SK-N-SH (cell line): Measurements from ENCODE around the gene GPR55. TPM values are rescaled to one million over a fixed set of nuclear protein-coding genes. Genes with fewer than 3 reads are reported as not detected.

Experiments
- CTCF ChIA-PET: fragments of 300-600, 350-600 bp; formaldehyde crosslinking; extraction: SDS; loops from one replicate; lab custom pipeline; 2021; lab: Yijun Ruan, JAX
- POLR2A ChIA-PET: fragments of 350-600 bp; sonication (Branson Sonifier 250); formaldehyde crosslinking; extraction: SDS; loops from one replicate; lab custom pipeline; 2020; ENCODE audit warnings: antibody characterized with exemption, inconsistent platforms; lab: Yijun Ruan, JAX
- DNase-seq: peaks from one replicate; pipeline ENCODE4 v3.0.0; 2012
- H2AFZ ChIP-seq: fragments of 200-600 bp; sonication (generic); 2 replicates; pipeline ENCODE4 v1.8.1; 2016; ENCODE audit warnings: antibody characterized with exemption, mild to moderate bottlenecking, low read depth
- H3F3A ChIP-seq: fragments of 200-600 bp; sonication (generic); replicated peaks from 2 replicates; pipeline ENCODE3; 2016; ENCODE audit warnings: antibody characterized with exemption, mild to moderate bottlenecking; ENCODE audit not compliant: insufficient read depth
- H3K27ac ChIP-seq, 2 experiments: fragments of 200-500 bp in 1 of 2; fragments of 200-600 bp in 1 of 2; sonication (Bioruptor generic) in 1 of 2; sonication (generic), shearing (Covaris generic) in 1 of 2; 2 replicates each; pipeline versions ENCODE4 v1.5.1 to v1.6.1; 2014 to 2016; ENCODE audit warnings: low read depth in 2 of 2, inconsistent platforms in 1 of 2, low read length in 1 of 2, mild to moderate bottlenecking in 1 of 2, mixed read lengths in 1 of 2
- H3K27me3 ChIP-seq: fragments of 200-600 bp; sonication (generic), shearing (Covaris generic); 2 replicates; pipeline ENCODE4 v1.6.1; 2016; ENCODE audit warnings: mixed run types; ENCODE audit not compliant: insufficient read depth
- H3K36me3 ChIP-seq, 2 experiments: fragments of 200-500 bp in 1 of 2; fragments of 200-600 bp in 1 of 2; sonication (Bioruptor generic) in 1 of 2; sonication (generic) in 1 of 2; replicated peaks in 1 of 2; 2 replicates each; pipeline versions ENCODE3 to v1.5.1; 2014 to 2016; ENCODE audit warnings: low read length in 1 of 2, mild to moderate bottlenecking in 1 of 2; ENCODE audit not compliant: insufficient read depth in 2 of 2, control insufficient read depth in 1 of 2
- H3K4me1 ChIP-seq, 2 experiments: fragments of 200-500 bp in 1 of 2; fragments of 200-600 bp in 1 of 2; sonication (Bioruptor generic) in 1 of 2; sonication (generic), shearing (Covaris generic) in 1 of 2; 2 replicates each; pipeline versions ENCODE4 v1.5.1 to v1.6.1; 2014 to 2016; ENCODE audit warnings: low read depth in 1 of 2, low read length in 1 of 2, mixed run types in 1 of 2; ENCODE audit not compliant: insufficient read depth in 2 of 2, control insufficient read depth in 1 of 2
- H3K4me2 ChIP-seq: fragments of 200-600 bp; sonication (generic), shearing (Covaris generic); 2 replicates; pipeline ENCODE4 v1.6.1; 2017; ENCODE audit warnings: mixed run types
- H3K4me3 ChIP-seq, 2 experiments: fragments of 200-500 bp in 1 of 2; fragments of 200-600 bp in 1 of 2; sonication (Bioruptor generic) in 1 of 2; sonication (generic), shearing (Covaris generic) in 1 of 2; 2 replicates each; pipeline versions ENCODE4 v1.5.1 to v1.8.1; 2014 to 2016; ENCODE audit warnings: low read depth in 2 of 2, inconsistent platforms in 1 of 2, low read length in 1 of 2, mild to moderate bottlenecking in 1 of 2, mixed read lengths in 1 of 2, moderate library complexity in 1 of 2
- H3K79me2 ChIP-seq: fragments of 200-600 bp; sonication (generic); 2 replicates; pipeline ENCODE4 v1.8.1; 2017; ENCODE audit warnings: mild to moderate bottlenecking; ENCODE audit not compliant: insufficient read depth
- H3K9ac ChIP-seq: fragments of 200-600 bp; sonication (generic); 2 replicates; pipeline ENCODE4 v1.6.1; 2017; ENCODE audit warnings: mixed run types
- H3K9me2 ChIP-seq: fragments of 200-600 bp; sonication (generic); 2 replicates; pipeline ENCODE4 v1.6.1; 2017; ENCODE audit warnings: mixed run types
- H3K9me3 ChIP-seq: fragments of 200-600 bp; sonication (generic); 2 replicates; pipeline ENCODE4 v1.6.1; 2017; ENCODE audit warnings: mixed run types, mild to moderate bottlenecking, moderate library complexity
- H4K20me1 ChIP-seq: fragments of 200-600 bp; sonication (generic); 2 replicates; pipeline ENCODE4 v1.6.1; 2017; ENCODE audit warnings: mild to moderate bottlenecking, mixed run types; ENCODE audit not compliant: insufficient read depth
- CHD2 ChIP-seq: fragments of 150-350 bp; IDR thresholded peaks from 2 replicates; pipeline ENCODE4 v1.6.1; 2018; ENCODE audit warnings: low read length; ENCODE audit not compliant: partially characterized antibody
- EP300 ChIP-seq, 2 experiments: IDR thresholded peaks; 2 replicates each; pipeline versions ENCODE4 v1.4.0 to v1.6.1; 2012; ENCODE audit warnings: borderline replicate concordance in 1 of 2, low read depth in 1 of 2, low read length in 1 of 2
- FOSL2 ChIP-seq: IDR thresholded peaks from 2 replicates; pipeline ENCODE4 v1.4.0; 2012; ENCODE audit warnings: low read depth, mild to moderate bottlenecking, moderate library complexity, borderline replicate concordance
- MEF2A ChIP-seq: IDR thresholded peaks from 2 replicates; pipeline ENCODE4 v1.4.0; 2012; ENCODE audit warnings: low read depth, borderline replicate concordance
- PBX3 ChIP-seq: IDR thresholded peaks from 2 replicates; pipeline ENCODE4; 2012
- POLR2AphosphoS5 ChIP-seq: IDR thresholded peaks from 2 replicates; pipeline ENCODE4 v1.6.1; 2012; ENCODE audit warnings: low read depth, low read length
- RCOR1 ChIP-seq: fragments of 150-350 bp; IDR thresholded peaks from 2 replicates; pipeline ENCODE4 v1.6.1; 2017; ENCODE audit warnings: antibody characterized with exemption, low read length
- SIN3A ChIP-seq: IDR thresholded peaks from 2 replicates; pipeline ENCODE4 v1.6.1; 2012; ENCODE audit warnings: low read depth, mild to moderate bottlenecking, low read length, moderate library complexity, borderline replicate concordance
- TAF1 ChIP-seq: IDR thresholded peaks from 2 replicates; pipeline ENCODE4 v1.6.1; 2012; ENCODE audit warnings: low read depth, mild to moderate bottlenecking, low read length, moderate library complexity, borderline replicate concordance
- USF2 ChIP-seq: fragments of 150-350 bp; IDR thresholded peaks from 2 replicates; pipeline ENCODE4 v1.6.1; 2017; ENCODE audit warnings: antibody characterized with exemption, low read length, low read depth, borderline replicate concordance
- ZBTB33 ChIP-seq: IDR thresholded peaks from 2 replicates; pipeline ENCODE4 v1.4.0; 2012; ENCODE audit warnings: low read depth, borderline replicate concordance
- WGBS: methylation state at CpG from one replicate; pipeline ENCODE4 v1.1.6; 2017; ENCODE audit warnings: low lambda C conversion rate; 5-methylcytosine and 5-hydroxymethylcytosine counted together
- polyA plus RNA-seq, 3 experiments: library from polyadenylated mRNA; depleted of rRNA; stranded (reverse); fragments of >200 nt; gene quantifications; 2 replicates each; pipeline ENCODE4 v1.2.3, GENCODE V29; 2012
- TF ChIP-seq, protein P1 (sequence below): IDR thresholded peaks from 2 replicates; pipeline ENCODE4 v1.6.1; 2012; ENCODE audit warnings: mild to moderate bottlenecking, low read depth, low read length, moderate library complexity
- TF ChIP-seq, protein P2 (sequence below): fragments of 150-350 bp; IDR thresholded peaks from 2 replicates; pipeline ENCODE4 v1.6.1; 2016; ENCODE audit warnings: mild to moderate bottlenecking, low read depth, low read length

Gene GPR55
- polyA plus RNA-seq, 1 of the 3 experiments (the other 2 are of a cell fraction), result not detected

- DNase-seq, result no peak
- POLR2A ChIA-PET, result no interaction called here
- Histone ChIP-seq H3K9me3 (no peaks in the 10 kb centered on the region), H3K9me2 (no peaks in the 10 kb centered on the region), H3K9ac (no peak overlapping the region), H3K79me2 (no peaks in the 10 kb centered on the region), H3K4me1 (no peaks in the 10 kb centered on the region; a peak in 1 of 4 replicates), H3K27me3 (peaks cover 12% of the 10 kb centered on the region; the same call in 1 of the 2 replicates), H3K36me3 (no peaks in the 10 kb centered on the region), H3F3A (no peaks in the 10 kb centered on the region), H3K27ac (no peak overlapping the region), H2AFZ (no peak overlapping the region), H4K20me1 (no peaks in the 10 kb centered on the region), H3K4me3 (no peak overlapping the region), H3K4me2 (no peak overlapping the region)
- TF ChIP-seq, protein P1, sequence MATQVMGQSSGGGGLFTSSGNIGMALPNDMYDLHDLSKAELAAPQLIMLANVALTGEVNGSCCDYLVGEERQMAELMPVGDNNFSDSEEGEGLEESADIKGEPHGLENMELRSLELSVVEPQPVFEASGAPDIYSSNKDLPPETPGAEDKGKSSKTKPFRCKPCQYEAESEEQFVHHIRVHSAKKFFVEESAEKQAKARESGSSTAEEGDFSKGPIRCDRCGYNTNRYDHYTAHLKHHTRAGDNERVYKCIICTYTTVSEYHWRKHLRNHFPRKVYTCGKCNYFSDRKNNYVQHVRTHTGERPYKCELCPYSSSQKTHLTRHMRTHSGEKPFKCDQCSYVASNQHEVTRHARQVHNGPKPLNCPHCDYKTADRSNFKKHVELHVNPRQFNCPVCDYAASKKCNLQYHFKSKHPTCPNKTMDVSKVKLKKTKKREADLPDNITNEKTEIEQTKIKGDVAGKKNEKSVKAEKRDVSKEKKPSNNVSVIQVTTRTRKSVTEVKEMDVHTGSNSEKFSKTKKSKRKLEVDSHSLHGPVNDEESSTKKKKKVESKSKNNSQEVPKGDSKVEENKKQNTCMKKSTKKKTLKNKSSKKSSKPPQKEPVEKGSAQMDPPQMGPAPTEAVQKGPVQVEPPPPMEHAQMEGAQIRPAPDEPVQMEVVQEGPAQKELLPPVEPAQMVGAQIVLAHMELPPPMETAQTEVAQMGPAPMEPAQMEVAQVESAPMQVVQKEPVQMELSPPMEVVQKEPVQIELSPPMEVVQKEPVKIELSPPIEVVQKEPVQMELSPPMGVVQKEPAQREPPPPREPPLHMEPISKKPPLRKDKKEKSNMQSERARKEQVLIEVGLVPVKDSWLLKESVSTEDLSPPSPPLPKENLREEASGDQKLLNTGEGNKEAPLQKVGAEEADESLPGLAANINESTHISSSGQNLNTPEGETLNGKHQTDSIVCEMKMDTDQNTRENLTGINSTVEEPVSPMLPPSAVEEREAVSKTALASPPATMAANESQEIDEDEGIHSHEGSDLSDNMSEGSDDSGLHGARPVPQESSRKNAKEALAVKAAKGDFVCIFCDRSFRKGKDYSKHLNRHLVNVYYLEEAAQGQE, result no peak
- TF ChIP-seq TAF1 (no peak), USF2 (no peak), CHD2 (no peak)
- CTCF ChIA-PET, result interaction anchor here (0.6 to 1.5 kb wide), 7 partner anchors 8 to 298 kb away, joined by 3 to 4 read pairs (median 3); no protein-coding TSS in a partner anchor
- WGBS, result 59% methylated on average over 16 of the region's 19 CpGs
Observed at GRCh38 chr2:230893841-230894781, 30.9 kb downstream of the GPR55 start.

DNA sequence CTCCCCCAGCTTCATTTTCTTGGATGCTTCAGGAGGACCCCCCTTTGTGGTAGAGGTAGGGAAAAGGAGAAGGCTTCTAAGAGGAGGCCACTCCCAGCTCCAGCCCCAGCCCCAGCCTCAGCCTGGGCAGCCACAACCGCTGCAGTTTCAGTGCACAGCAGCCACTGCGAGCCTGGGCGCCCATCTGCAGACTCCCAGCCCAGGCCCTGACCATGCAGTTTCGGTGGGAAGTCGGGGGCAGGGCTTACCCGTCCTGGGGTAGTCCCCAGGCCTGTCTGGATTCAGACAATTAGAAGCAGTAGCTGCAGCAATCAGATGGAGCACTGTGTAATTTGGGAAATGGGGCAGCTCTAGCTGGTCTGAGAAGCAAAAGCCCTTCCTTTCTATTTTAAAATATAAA is 31.7 kb downstream of the GPR55 start:
- Histone ChIP-seq H3K9me2 (no peaks in the 10 kb centered on the region), H3K27ac (no peak overlapping the region; a peak in 1 of 4 replicates), H3F3A (no peaks in the 10 kb centered on the region), H3K27me3 (peaks cover 8% of the 10 kb centered on the region; the same call in 1 of the 2 replicates), H3K36me3 (no peaks in the 10 kb centered on the region), H2AFZ (no peak overlapping the region), H3K4me2 (no peak overlapping the region), H3K9ac (no peak overlapping the region), H4K20me1 (no peaks in the 10 kb centered on the region), H3K79me2 (no peaks in the 10 kb centered on the region), H3K4me1 (no peaks in the 10 kb centered on the region; a peak in 1 of 4 replicates), H3K9me3 (no peaks in the 10 kb centered on the region), H3K4me3 (no peak overlapping the region)
- CTCF ChIA-PET, result interaction anchor here (0.6 to 1.5 kb wide), 6 partner anchors 9 to 299 kb away, joined by 3 to 4 read pairs (median 3); no protein-coding TSS in a partner anchor
- 50% methylated on average over 2 of the region's 6 CpGs for WGBS
- DNase-seq, result peak; percentile 62
- POLR2A ChIA-PET, result no interaction called here
- no peak for TF ChIP-seq FOSL2
- TF ChIP-seq RCOR1, result no peak
- no peak for TF ChIP-seq POLR2AphosphoS5
- no peak for TF ChIP-seq USF2
- TF ChIP-seq, protein P2, sequence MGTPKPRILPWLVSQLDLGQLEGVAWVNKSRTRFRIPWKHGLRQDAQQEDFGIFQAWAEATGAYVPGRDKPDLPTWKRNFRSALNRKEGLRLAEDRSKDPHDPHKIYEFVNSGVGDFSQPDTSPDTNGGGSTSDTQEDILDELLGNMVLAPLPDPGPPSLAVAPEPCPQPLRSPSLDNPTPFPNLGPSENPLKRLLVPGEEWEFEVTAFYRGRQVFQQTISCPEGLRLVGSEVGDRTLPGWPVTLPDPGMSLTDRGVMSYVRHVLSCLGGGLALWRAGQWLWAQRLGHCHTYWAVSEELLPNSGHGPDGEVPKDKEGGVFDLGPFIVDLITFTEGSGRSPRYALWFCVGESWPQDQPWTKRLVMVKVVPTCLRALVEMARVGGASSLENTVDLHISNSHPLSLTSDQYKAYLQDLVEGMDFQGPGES, result no peak
- TF ChIP-seq PBX3, result no peak
- no peak for TF ChIP-seq MEF2A
- TF ChIP-seq SIN3A, result no peak
- no peak for TF ChIP-seq ZBTB33
- no peak for TF ChIP-seq EP300 (IDR thresholded peaks at IDR 0.05; ENCODE audit: borderline replicate concordance in 1 of 2, low read depth in 1 of 2, low read length in 1 of 2)
